SIG-M5 treated with dmso at 0.1 percent for 504 hours (cell line): ENCODE measurements around the gene TOP3A.
"Not testable (repeated sequence)": the region's sequence is repeated elsewhere in the genome, so short reads cannot be mapped to it uniquely, and the experiment has no call there.

ENCODE experiments used
- DNase-seq: peaks from one replicate; lab custom pipeline; 2025; ENCODE audit not compliant: unreplicated experiment; lab: John Stamatoyannopoulos, UW

The TOP3A gene, protein sequence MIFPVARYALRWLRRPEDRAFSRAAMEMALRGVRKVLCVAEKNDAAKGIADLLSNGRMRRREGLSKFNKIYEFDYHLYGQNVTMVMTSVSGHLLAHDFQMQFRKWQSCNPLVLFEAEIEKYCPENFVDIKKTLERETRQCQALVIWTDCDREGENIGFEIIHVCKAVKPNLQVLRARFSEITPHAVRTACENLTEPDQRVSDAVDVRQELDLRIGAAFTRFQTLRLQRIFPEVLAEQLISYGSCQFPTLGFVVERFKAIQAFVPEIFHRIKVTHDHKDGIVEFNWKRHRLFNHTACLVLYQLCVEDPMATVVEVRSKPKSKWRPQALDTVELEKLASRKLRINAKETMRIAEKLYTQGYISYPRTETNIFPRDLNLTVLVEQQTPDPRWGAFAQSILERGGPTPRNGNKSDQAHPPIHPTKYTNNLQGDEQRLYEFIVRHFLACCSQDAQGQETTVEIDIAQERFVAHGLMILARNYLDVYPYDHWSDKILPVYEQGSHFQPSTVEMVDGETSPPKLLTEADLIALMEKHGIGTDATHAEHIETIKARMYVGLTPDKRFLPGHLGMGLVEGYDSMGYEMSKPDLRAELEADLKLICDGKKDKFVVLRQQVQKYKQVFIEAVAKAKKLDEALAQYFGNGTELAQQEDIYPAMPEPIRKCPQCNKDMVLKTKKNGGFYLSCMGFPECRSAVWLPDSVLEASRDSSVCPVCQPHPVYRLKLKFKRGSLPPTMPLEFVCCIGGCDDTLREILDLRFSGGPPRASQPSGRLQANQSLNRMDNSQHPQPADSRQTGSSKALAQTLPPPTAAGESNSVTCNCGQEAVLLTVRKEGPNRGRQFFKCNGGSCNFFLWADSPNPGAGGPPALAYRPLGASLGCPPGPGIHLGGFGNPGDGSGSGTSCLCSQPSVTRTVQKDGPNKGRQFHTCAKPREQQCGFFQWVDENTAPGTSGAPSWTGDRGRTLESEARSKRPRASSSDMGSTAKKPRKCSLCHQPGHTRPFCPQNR

DNA sequence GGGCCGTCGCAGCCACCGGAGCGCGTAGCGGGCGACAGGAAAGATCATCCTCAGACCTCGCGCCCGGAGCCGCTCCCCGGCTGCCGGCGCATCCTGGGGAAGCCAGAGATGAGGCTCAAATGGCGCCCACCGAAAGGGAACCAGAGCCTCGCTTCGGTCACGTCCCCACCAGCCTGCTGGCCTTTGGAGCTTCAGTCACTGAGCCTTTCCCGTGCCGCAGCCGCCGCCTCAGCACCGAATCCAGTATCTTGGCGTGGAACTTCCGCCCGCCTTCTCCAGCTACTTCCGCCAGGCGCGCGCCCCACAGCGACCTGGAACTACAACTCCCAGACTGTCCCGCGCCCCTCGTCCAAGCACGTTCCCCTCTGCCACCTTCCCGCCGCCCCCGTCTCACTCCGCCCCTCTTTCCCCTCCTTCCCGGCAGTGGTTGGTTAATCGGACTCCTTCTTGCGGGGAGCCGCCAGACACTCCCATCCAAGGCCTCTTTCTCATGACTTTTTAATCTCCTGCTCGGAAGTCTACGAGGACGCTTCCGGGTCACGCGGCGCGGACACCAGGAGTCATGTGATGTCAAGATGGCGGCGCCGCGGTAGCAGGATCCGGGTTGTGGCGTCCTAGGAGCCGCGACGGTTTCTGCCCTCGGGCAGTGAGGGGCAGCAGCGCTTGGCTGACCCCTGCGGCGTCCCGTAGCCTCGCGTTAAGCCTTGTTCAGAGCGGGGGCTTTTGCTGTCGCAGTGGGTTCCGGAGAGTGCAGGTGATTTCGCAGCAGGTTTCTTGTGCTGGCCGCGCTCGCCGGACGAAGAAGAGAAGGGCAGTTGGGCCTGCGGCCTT lies at the start of gene TOP3A, which contains the start of gene SMCR8:
TSS of gene TOP3A (minus strand) at position 264 of the 831 bp plus-strand sequence. CDS start at position 48, 216 bp downstream.
TSS of gene SMCR8 (plus strand) at position 563 of the 831 bp plus-strand sequence. CDS start 497 bp downstream, outside the sequence.
- peak; percentile 98 for DNase-seq

DNA sequence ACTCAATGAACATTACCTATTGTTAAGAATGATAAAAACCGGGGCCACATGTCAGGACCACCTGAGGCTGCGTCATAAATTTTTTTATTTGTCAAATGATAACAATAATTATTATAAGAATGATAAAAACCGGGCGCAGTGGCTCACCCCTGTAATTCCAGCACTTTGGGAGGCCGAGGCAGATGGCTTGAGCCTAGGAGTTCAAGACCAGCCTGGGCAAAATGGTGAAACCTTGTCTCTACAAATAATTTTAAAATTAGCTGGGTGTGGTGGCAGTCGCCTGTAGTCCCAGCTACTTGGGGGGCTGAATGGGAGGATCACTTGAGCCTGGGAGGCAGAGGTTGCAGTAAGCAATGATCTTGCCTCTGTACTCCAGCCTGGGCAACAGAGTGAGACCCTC lies 49.4 kb upstream of the TOP3A start:
- no peak for DNase-seq

DNA sequence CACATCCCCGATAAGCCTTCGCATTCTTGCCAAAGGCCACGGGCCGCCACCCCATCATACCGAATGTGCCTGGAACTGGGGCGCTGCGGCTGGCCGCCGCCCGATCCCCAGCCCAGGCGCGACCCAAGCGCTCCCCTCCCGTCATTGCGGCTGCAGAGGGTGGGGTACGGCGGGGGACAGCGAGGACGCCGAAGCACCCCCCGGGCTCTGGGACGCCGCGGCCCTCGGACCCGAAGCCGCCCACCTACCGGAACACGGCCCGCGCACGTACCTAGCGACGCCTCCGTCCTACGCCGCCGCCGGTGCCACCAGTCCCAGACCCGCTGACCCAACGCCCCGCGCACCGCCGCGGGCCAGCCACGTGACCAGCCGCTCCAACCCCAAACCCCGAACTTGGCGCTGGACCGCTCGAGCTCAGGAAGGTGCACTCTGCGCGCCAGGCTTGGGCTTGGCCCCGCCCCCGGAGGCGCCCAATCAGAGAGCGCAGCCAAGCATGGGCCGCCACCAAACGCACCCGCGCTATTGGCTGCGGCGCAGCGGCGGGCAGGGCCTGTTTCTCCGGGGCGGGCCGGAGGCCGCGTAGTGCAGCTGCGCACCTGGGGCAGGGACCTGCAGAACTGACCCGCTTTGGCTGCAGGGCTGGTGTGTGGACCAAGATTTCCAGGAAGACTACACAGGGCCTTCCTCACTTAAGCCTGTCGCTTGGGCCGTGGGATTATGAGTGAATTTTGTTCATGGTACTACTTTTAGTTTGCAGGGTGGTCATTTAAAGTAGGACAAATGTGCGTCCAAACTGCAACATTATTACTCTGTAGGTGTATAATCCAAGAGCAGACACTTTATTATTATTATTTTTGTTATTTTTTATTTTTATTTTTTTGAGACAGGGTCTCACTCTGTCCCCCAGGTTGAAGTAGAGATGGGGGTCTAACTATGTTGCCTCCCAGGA lies 48.6 kb upstream of the TOP3A start, which contains the start of gene SHMT1:
TSS of gene SHMT1 (minus strand) at position 450 of the 949 bp plus-strand sequence. CDS start 7,569 bp downstream, outside the sequence.
- DNase-seq = peak; percentile 83

DNA sequence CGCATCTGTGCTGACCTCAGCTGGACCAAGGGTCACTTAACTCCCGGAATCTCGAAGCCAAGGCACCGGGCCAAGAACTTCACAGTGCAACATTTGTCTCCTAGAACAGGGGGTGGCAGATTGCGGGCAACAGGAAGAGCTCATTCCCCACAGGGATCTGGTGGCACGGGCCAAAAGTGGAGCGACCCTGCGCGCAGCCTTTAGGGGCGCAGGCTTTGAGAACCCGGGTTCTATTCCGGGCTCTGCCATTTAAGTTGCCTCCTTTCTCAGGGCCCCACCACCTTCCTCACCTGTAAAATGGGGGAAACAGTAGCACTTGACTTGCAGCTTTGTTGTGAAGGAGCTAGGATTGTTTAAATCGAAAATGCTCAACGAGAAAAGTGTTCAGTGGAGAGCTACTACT lies 47.9 kb upstream of the TOP3A start:
- DNase-seq = peak; percentile 7

DNA sequence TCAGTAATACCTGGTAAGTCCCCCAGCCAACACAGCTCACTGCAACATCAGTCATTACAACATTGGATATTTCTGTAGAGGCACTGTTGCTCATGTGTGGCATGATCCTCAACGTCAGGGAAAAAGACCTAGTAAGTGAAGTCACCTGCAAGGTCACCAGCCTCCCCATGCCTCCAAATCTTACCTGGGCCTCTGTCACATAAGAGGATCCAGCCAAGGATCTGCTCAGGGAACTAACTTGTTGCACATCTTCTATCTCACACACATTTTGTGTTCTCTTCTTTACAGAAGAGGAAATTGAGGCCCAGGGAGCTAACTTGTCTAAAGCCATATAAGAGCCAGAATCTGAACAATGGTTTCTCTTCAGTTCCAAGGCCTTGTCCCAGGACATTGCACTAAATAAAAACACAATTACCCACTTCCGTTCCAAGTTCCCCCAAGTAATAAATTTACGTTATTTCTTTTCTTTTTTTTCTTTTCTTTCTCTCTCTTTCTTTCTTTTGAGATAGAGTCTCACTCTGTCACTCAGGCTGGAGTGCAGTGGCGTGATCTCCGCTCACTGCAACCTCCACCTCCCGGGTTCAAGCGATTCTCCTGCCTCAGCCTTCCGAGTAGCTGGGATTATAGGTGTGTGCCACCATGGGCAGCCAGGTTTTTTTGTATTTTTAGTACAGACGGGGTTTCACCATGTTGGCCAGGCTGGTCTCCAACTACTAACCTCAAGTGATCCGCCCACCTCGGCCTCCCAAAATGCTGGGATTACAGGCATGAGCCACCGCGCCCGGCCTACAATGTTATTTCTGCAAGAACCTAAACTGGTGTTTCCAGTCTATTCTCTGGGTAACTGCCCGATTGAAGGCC lies 47.3 kb upstream of the TOP3A start:
- DNase-seq = no peak

DNA sequence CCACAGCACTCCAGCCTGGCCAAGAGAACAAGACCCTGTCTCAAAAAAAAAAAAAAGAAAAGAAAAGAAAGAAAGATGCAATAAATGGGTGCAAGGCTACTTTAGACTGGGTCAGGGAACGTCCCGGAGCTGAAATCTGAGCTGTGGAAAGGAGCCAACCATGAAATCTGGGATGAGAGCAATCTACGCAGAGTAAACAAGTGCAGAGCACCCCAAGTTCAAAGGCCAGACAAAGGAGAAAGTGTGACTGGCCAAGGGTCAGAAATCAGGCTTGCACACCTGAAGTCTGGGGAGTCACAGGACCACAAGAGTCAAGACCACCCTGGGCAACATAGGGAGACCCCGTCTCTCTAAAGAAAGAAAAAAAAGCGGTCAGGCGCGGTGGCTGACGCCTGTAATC lies 45.7 kb upstream of the TOP3A start:
- DNase-seq = no peak

DNA sequence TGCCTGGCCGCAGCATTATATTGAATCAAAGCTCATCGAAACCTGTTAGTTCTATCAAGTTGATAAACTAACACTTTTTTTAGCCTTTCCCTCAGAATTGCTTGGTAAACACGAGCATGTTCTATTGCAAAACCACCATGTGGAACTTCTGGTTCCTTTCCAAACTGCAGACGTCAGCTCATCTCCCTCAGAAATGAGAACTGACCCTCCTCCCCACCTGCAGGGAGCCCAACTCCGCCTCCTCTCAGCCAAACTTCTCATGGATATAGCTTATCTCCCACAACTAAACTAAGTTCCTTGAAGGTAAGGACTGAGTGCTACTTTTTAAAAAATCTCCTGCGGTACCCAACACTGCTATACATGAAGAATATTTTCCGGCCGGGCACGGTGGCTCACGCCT lies 41.8 kb upstream of the TOP3A start:
- DNase-seq = peak; percentile 41

DNA sequence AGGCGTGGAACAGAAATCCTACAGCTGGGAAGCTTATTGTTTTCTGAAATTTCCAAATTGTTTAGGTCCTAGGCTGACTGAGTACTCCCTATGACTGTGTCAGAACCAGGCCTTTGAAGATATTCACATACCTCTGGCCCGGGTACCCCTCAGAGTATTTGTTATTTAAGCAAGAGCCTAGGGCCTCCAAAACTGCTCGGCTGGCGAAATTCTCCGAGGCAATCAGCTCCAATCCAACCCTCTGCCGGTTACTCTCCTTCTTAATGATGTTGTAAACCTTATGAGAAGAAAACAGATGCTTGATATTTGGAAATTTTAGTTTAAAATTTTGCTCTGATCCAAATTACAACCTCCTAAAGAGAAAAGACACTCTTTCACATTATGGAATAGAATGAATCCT lies 38.7 kb upstream of the TOP3A start:
- DNase-seq = no peak

DNA sequence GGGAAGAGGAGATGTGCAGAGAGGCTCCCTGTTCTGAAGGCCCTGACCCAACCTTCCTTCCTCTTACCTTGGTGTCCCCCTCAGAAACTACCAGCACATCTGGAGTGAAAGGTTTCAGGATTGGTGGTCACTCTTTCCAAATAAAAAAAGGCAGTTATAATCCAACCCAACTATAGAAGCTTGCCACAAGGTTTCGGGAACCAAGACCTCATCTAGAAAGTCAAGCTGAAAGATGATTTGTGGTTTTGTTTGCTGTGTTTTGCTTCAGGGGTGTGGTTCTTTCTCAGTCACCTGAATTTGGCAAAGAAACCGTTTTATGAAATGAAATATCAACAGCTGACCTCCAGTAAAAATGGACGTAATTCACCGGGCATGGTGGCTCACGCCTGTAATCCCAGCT lies 29.2 kb upstream of the TOP3A start:
- DNase-seq = no peak

DNA sequence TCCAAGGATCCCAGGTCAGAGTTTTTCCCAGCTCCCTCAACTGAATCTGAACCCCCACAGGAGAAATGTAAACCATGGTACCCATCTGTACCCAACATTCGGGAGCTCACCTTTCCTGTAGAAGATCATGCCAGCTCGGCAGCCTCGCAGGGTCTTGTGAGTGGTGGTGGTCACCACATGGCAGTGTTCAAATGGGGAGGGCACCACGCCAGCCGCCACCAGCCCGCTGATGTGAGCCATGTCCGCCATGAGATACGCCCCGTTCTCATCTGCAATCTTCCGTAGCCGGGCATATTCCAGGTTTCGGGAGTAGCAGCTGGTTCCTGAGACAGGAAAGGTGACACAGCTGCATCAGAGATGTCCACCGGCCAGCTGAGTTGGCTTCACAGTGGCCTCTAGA lies 25.1 kb upstream of the TOP3A start:
- DNase-seq = no peak

DNA sequence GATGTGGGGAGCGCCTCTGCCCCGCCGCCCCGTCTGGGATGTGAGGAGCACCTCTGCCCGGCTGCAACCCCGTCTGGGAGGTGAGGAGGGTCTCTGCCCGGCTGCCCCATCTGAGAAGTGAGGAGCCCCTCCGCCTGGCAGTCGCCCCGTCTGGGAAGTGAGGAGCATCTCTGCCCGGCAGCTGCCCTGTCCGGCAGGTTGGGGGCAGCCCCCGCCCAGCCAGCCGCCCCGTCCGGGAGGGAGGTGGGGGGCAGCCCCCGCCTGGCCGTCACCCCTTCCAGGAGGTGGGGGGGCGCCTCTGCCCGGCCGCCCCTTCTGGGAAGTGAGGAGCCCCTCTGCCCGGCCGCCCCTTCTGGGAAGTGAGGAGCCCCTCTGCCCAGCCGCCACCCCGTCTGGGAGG lies 23.4 kb upstream of the TOP3A start:
- DNase-seq = not testable (repeated sequence)

DNA sequence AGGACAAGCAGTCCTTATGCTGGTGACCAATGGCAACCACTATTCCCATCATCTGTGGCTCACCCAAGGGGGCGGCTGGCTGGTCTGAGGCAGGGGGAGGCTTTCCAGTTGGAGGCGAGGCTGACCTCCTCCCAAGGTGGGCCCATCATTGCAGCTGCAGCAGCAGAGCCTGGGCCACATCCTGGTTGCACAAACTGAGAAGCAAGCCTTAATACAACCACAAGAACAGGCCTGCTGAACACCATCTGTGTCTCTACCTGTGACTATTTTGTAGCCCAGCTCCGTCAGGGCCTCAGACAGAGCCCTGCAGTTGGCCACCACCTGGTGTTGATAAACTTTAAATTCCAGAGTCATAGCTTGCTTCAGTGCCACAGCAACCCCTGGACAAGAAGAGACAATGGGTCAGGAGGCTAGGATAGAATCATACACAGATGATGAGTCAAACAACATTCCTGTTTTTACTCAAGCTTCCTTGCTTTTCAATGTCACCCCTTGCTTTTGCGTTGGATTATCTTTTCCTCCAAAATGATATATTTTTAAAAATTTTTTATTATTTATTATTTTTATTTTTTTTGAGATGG lies 18.2 kb upstream of the TOP3A start:
- DNase-seq = no peak

DNA sequence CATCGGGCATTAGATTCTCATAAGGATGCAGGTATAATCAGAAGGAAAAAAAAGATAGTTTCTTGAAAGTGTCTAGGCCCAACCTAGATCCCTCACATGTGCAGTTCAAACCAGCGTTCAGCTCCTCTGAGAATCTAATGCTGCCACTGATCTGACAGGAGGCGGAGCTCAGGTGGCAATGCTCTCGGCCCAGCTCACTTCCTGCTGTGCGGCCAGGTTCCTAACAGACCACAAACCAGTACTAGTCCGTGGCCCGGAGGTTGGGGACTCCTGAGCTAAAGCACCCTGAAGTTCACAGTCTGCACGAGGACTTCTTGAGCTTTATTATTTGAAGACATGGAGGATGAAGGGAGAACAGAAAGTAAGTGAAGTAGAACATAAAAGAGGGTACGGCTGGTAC lies 17.1 kb upstream of the TOP3A start:
- no peak for DNase-seq

DNA sequence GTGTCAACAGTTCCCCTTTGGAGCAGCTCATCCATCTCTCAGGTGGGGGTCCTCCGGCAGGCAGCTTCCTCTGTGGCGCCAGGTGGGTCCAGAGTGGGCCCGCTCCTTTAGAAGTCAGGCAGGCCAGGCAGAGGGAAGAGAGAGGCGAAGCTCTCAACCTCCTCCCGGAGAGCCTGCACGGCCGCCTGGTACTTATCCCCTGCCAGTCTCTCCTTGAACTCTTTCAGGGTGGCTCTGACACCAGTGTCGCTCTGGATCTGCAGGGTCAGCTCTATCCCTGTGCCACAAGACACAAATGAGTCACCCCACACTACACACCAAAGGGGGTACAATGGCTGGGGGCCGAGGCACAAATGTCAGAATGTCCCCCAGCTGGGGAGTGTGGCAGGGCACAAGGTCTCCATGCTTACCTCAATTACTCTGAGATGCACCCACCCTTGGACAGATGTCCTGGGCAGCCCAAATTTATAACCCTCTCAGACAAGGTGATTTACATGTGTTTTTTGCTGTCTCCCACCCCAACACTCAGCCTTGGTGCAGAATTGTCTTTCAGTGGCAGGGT lies 13.9 kb upstream of the TOP3A start:
- no peak for DNase-seq

DNA sequence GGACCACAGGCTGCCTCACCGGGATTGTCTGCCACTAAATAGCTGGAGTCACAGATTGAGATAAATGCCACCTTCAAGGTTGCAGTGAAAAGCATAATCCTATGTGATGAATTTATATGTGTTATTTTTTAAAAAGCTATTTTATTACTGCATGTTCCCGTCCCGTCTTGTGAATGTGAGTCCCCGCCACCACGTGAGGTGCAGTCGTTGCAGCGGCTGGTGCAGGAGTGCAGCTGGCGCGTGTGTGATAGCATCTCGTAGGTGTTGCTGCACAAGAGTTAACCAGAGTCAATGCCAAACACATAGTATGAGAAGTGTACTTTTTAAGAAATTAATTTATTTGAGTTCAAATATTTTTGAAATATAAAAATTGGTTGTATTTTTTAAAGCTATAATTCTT lies 12.8 kb upstream of the TOP3A start:
- no peak for DNase-seq

DNA sequence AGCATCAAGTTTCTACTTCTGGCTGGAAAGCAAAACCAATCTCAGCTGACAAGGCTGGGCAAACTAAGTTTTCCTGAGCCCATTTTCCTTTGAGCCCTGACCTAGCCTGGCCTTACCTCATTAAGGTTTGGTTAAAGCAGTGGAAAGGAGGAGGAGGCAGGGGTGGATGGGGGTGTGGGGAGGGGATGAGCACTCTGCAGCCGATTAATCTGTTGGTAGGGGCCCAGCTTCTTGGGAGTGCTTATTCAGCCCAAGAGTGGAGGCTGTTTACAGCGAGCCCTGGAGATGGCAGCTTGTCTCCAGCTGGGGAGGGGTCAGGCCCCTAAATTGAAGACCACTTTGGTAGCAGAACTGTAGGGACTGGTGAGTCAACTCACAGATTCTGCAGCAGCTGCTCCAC lies 12.3 kb upstream of the TOP3A start:
- DNase-seq = no peak

DNA sequence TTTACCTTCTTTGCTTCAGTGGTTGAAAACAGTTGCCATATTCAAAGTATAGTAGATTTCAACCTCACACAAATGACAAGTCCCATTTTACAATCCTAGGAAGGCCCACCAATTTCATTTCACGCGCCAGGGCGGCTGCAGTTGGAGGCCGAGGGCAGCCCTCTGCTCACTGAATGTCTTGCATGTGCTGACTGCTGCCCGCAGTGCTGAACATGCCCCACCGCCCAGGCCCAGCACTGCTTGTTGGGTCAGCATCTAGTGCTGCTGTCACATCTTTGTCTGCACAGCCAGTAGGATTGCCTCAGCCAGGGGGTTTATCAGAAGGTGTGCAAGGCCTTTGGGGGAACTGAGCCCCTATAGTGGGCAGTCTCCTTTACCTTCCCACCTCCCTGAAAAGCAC lies 11.8 kb upstream of the TOP3A start:
- no peak for DNase-seq

DNA sequence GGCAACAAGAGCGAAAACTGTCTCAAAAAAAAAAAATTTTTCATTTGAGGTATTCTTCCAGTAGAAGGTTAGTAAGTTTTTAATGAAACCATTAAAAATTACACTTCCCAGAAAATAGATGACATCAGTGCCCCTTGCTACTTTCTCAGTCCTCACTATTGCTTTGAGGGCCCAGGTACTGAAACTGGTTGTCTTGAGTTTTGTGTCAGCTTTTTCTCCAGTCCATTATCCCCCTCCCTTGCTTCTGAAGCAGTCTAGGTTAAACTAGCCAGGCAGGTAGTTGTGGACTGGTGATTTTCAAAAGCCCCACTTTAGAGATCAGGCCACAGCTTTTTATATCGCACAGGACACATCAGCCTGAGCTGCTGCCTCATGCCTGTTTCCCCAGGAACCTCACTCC lies 11.2 kb upstream of the TOP3A start:
- no peak for DNase-seq
